CD4-positive, CD25-positive, alpha-beta regulatory T cell (primary cell): ENCODE data around the gene RABGAP1L. TPM values are rescaled to one million over a fixed set of nuclear protein-coding genes. Genes with fewer than 3 reads are reported as not detected.

Experiments
- ATAC-seq, 2 donors: fragments of 150-1000 bp; cut with Tn5 transposase; one replicate each; pipeline ENCODE4 v1.10.0; 2021; ENCODE audit warnings: low read depth in 2 of 2, moderate number of reproducible peaks in 2 of 2, moderate library complexity in 1 of 2
- DNase-seq, 3 donors: peaks; one replicate each; pipeline versions ENCODE4 v3.0.0 to v3.0.0-alpha.2; 2012 to 2022; ENCODE audit warnings: mixed read lengths in 1 of 3
- H3K27ac ChIP-seq: one replicate; pipeline ENCODE4 v1.7.0; 2013; ENCODE audit warnings: mild to moderate bottlenecking, low read length; ENCODE audit not compliant: insufficient read depth, poor library complexity, severe bottlenecking
- H3K27me3 ChIP-seq: one replicate; pipeline ENCODE4 v1.7.0; 2013; ENCODE audit warnings: low read length; ENCODE audit not compliant: control insufficient read depth, insufficient read depth
- H3K36me3 ChIP-seq: one replicate; pipeline ENCODE4 v1.7.0; 2013; ENCODE audit warnings: mild to moderate bottlenecking, low read length, moderate library complexity; ENCODE audit not compliant: control insufficient read depth, insufficient read depth
- H3K4me1 ChIP-seq: 2 replicates; pipeline ENCODE4 v1.7.0; 2013; ENCODE audit warnings: mild to moderate bottlenecking, low read length; ENCODE audit not compliant: insufficient read depth, control insufficient read depth, poor library complexity, severe bottlenecking
- H3K4me3 ChIP-seq: one replicate; pipeline ENCODE4 v1.7.0; 2013; ENCODE audit warnings: low read depth, mild to moderate bottlenecking, low read length, moderate library complexity
- H3K9me3 ChIP-seq, 2 experiments: 1 replicate in 1 of 2; 2 replicates in 1 of 2; pipeline ENCODE4 v1.7.0; 2013; ENCODE audit warnings: low read length in 2 of 2, mild to moderate bottlenecking in 1 of 2, moderate library complexity in 1 of 2; ENCODE audit not compliant: control insufficient read depth in 2 of 2
- H3K27ac Mint-ChIP-seq, 3 donors: one replicate each; pipeline ENCODE4 v1.8.0; 2020 to 2022; ENCODE audit warnings: mild to moderate bottlenecking in 3 of 3, mixed read lengths in 3 of 3, moderate library complexity in 2 of 3
- H3K27me3 Mint-ChIP-seq: one replicate; pipeline ENCODE4 v1.8.0; 2022; ENCODE audit warnings: mild to moderate bottlenecking, mixed read lengths
- H3K36me3 Mint-ChIP-seq: one replicate; pipeline ENCODE4 v1.8.0; 2020; ENCODE audit warnings: mixed read lengths
- H3K4me1 Mint-ChIP-seq, 4 donors: one replicate each; pipeline ENCODE4 v1.8.0; 2020 to 2022; ENCODE audit warnings: mixed read lengths in 4 of 4, mild to moderate bottlenecking in 1 of 4
- H3K4me3 Mint-ChIP-seq, 4 donors: one replicate each; pipeline ENCODE4 v1.8.0; 2020 to 2022; ENCODE audit warnings: mild to moderate bottlenecking in 4 of 4, mixed read lengths in 4 of 4, moderate library complexity in 3 of 4
- H3K9me3 Mint-ChIP-seq, 7 donors: one replicate each; pipeline ENCODE4 v1.8.0; 2020 to 2022; ENCODE audit warnings: mixed read lengths in 7 of 7, mild to moderate bottlenecking in 3 of 7, moderate library complexity in 2 of 7
- polyA plus RNA-seq, 4 donors: library from polyadenylated mRNA; unstranded; fragments of 300-500 nt; fragmentation: Illumina TruSeq; gene quantifications; one replicate each; pipeline ENCODE4 v1.2.3, GENCODE V29; 2021
- total RNA-seq: library from RNA; stranded (reverse); gene quantifications from one replicate; pipeline ENCODE4 v1.2.3, GENCODE V29; 2022

Gene RABGAP1L
- total and polyA plus RNA-seq, 5 donors from 2014 or later = 69.7 to 118 (median 84.9) TPM

DNA sequence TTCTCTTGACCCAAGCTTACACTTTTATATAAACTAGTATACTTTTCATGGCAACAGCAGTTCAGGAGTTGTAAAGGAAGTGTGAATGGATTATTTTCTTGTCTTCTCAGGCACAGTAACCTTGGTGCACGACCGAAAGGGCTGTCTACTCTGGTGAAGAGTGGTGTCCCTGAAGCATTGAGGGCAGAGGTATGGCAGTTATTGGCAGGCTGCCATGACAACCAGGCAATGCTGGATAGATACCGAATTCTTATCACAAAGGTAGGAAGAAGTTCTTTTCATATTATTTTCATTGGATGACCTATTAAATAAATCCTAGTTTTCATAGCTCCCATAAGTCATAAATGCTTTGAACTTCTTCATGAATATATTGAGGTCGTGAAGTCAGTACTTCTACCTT is 234.6 kb downstream of the RABGAP1L start:
- no peak for DNase-seq
- no peaks in the 10 kb centered on the region for H3K4me1 ChIP-seq
- peaks cover 50% of the 10 kb centered on the region for H3K36me3 Mint-ChIP-seq
- H3K9me3 Mint-ChIP-seq = peaks cover 0 to 10% (median 0%) of the 10 kb centered on the region in 7 donors
- no peak overlapping the region for H3K27ac ChIP-seq
- H3K9me3 ChIP-seq = no peaks in the 10 kb centered on the region
- no peak overlapping the region for H3K27ac Mint-ChIP-seq
- H3K4me3 Mint-ChIP-seq = no peak overlapping the region
- peaks cover 23% of the 10 kb centered on the region for H3K36me3 ChIP-seq
- H3K27me3 Mint-ChIP-seq = no peaks in the 10 kb centered on the region
- H3K4me1 Mint-ChIP-seq = peaks cover 0 to 10% (median 3%) of the 10 kb centered on the region in 4 donors
- ATAC-seq = no peak
- H3K27me3 ChIP-seq = no peaks in the 10 kb centered on the region
- no peak overlapping the region for H3K4me3 ChIP-seq

DNA sequence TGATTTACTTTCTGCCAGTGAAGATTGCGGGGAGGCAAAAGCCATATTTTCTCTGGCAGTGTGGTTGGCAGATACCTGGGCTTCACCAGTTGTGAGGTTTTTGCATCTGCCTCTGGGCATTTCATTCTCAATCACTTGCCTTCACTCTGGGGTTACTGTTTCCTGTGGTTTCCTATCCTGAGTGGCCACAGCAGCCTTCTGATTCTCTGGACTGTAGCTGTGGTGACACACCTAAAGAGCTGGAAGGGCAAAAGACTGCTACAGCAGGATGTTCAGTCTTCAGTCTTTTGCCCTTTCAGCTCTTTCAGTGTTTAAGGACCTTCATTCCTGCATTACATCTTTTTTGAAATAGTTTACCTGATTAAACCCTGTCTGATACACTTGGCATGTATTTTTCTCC is 237.9 kb downstream of the RABGAP1L start:
- Histone ChIP-seq H3K4me3 (no peak overlapping the region), H3K4me1 (no peaks in the 10 kb centered on the region), H3K27ac (no peak overlapping the region), H3K36me3 (peaks cover 27% of the 10 kb centered on the region), H3K27me3 (no peaks in the 10 kb centered on the region), H3K9me3 (no peaks in the 10 kb centered on the region)
- peak overlapping the region in 1 of 3 donors; percentile 26 for H3K27ac Mint-ChIP-seq
- no peak for DNase-seq
- H3K9me3 Mint-ChIP-seq = peaks cover 0 to 14% (median 0%) of the 10 kb centered on the region in 7 donors
- H3K36me3 Mint-ChIP-seq = peaks cover 59% of the 10 kb centered on the region
- no peaks in the 10 kb centered on the region for H3K27me3 Mint-ChIP-seq
- ATAC-seq = no peak
- no peak overlapping the region for H3K4me3 Mint-ChIP-seq
- H3K4me1 Mint-ChIP-seq = peaks cover 0 to 7% (median 2%) of the 10 kb centered on the region in 4 donors

DNA sequence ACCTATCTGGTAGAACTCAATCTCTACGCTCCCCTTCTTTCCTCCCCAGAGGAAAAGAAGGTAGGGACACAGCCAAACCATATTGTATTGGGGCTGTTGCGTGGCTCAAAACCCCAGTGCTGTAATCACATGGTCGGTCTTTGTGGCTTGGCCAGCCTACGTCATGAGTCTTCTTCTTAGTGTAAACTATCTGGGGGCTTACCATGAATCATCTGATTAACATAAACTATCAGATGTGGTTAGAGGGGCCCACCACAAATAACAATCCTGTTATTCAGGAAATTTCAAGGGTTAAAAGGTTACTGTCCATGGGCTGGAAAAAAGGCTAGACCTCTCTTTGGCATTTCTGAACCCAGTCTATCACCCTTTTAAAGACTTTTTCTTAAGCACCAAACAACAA is 238.9 kb downstream of the RABGAP1L start:
- no peaks in the 10 kb centered on the region for H3K9me3 ChIP-seq
- Mint-ChIP-seq H3K4me3 (no peak overlapping the region), H3K36me3 (peaks cover 57% of the 10 kb centered on the region), H3K27me3 (no peaks in the 10 kb centered on the region), H3K4me1 (peaks cover 0 to 7% (median 0%) of the 10 kb centered on the region in 4 donors), H3K9me3 (peaks cover 0 to 11% (median 0%) of the 10 kb centered on the region in 7 donors), H3K27ac (no peak overlapping the region)
- H3K4me1 ChIP-seq = no peaks in the 10 kb centered on the region
- H3K4me3 ChIP-seq = no peak overlapping the region
- DNase-seq (no peak), ATAC-seq (no peak)
- H3K27me3 ChIP-seq = no peaks in the 10 kb centered on the region
- H3K27ac ChIP-seq = no peak overlapping the region
- peaks cover 26% of the 10 kb centered on the region for H3K36me3 ChIP-seq

DNA sequence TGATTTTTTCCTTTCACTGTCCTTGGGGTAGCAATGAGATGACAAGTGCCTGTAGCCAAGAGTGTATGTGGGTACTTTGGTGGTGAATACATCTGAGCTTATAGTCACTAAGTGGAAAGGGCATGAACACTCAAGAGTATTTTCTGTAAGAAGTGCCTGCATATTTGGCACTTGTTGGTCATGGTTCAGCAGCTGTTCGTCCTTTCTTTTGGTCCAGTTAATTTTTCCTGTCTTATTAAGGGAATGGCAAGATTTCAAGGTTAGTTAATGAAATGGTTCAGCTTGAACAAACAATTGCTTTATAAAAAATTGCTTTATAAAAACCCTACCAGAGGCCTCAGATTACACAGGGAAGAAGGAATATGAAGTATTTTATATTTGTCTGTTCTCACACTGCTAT is 239.9 kb downstream of the RABGAP1L start:
- H3K4me3 Mint-ChIP-seq = no peak overlapping the region
- H3K27ac Mint-ChIP-seq = no peak overlapping the region
- H3K36me3 ChIP-seq = peaks cover 20% of the 10 kb centered on the region
- H3K27me3 Mint-ChIP-seq = no peaks in the 10 kb centered on the region
- no peaks in the 10 kb centered on the region for H3K9me3 ChIP-seq
- peaks cover 50% of the 10 kb centered on the region for H3K36me3 Mint-ChIP-seq
- H3K4me1 ChIP-seq = no peaks in the 10 kb centered on the region
- no peak overlapping the region for H3K27ac ChIP-seq
- no peaks in the 10 kb centered on the region for H3K27me3 ChIP-seq
- H3K9me3 Mint-ChIP-seq = peaks cover 0 to 6% (median 0%) of the 10 kb centered on the region in 7 donors
- H3K4me1 Mint-ChIP-seq = peaks cover 0 to 7% (median 3%) of the 10 kb centered on the region in 4 donors
- DNase-seq = no peak
- no peak overlapping the region for H3K4me3 ChIP-seq
- ATAC-seq = no peak

DNA sequence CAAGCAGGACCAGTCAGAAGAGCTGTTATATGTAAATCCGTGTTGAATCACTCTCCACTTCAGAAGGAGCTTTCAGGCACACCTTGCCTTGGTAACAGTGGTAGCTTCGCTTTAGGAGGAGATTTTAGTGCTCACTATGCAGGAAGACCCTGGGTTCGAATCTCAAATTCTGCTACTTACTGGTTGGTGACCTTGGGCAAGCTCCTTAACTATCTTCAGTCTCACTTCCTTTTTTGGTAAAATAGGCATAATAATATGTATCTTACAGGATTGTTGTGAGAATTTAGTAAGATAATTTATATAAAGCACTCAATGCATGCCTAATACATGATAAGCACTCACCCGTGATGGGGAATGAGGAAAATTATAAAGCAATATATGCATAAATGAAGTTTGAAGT is 241.8 kb downstream of the RABGAP1L start:
- H3K9me3 Mint-ChIP-seq = peaks cover 0 to 6% (median 0%) of the 10 kb centered on the region in 7 donors
- no peak overlapping the region for H3K4me3 ChIP-seq
- no peaks in the 10 kb centered on the region for H3K4me1 ChIP-seq
- no peaks in the 10 kb centered on the region for H3K27me3 ChIP-seq
- no peak overlapping the region for H3K27ac Mint-ChIP-seq
- H3K4me1 Mint-ChIP-seq = peaks cover 4 to 9% (median 5%) of the 10 kb centered on the region in 4 donors
- peak overlapping the region in 1 of 4 donors; percentile 78 for H3K4me3 Mint-ChIP-seq
- peaks cover 43% of the 10 kb centered on the region for H3K36me3 Mint-ChIP-seq
- no peak for DNase-seq
- H3K36me3 ChIP-seq = peaks cover 18% of the 10 kb centered on the region
- ATAC-seq = no peak
- H3K9me3 ChIP-seq = no peaks in the 10 kb centered on the region
- H3K27ac ChIP-seq = no peak overlapping the region
- no peaks in the 10 kb centered on the region for H3K27me3 Mint-ChIP-seq

DNA sequence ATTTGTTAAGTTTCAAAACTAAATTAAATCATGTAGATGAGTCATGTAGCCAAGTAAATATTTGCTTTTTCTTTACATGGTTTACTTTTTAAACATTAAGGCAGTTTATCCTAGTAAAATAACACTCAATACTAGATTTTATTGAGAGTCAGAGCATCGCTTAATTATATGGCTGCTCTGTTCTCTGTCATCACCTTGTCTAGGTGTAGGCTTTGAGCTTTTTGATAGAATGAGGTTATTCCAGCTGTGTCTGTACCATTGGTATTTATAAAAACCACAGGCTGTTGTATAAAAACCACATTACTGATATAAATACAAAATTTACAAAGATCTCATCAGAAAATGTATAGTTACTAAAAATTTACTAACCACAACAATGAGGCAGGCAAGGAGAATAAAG is 245.9 kb downstream of the RABGAP1L start:
- Mint-ChIP-seq H3K27ac (no peak overlapping the region), H3K27me3 (no peaks in the 10 kb centered on the region), H3K36me3 (peaks cover 34% of the 10 kb centered on the region), H3K9me3 (peaks cover 0 to 10% (median 3%) of the 10 kb centered on the region in 7 donors), H3K4me1 (peaks cover 3 to 19% (median 10%) of the 10 kb centered on the region in 4 donors), H3K4me3 (no peak overlapping the region)
- no peaks in the 10 kb centered on the region for H3K36me3 ChIP-seq
- no peak overlapping the region for H3K4me3 ChIP-seq
- ATAC-seq (no peak), DNase-seq (no peak)
- no peaks in the 10 kb centered on the region for H3K27me3 ChIP-seq
- H3K9me3 ChIP-seq = no peaks in the 10 kb centered on the region
- H3K27ac ChIP-seq = no peak overlapping the region
- no peaks in the 10 kb centered on the region for H3K4me1 ChIP-seq

DNA sequence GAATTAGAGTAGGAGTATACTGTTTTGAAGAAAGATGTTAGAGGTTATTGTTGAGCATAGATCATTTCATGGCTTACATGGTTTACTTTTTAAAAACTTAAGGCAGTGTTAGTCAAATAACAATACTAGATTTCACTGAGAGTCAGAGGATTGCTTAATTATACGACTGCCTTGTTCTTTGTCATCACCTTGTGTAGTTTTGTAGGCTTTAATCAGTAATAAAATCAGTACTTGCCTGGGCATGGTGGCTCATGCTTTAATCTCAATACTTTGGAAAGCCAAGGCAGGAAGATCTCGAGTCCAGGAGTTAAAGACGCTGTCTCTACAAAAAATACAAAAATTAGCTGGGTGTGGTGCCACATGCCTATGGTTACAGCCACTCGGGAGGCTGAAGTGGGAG is 247.1 kb downstream of the RABGAP1L start:
- no peak overlapping the region for H3K27ac Mint-ChIP-seq
- Histone ChIP-seq H3K36me3 (no peaks in the 10 kb centered on the region), H3K9me3 (no peaks in the 10 kb centered on the region), H3K4me1 (no peaks in the 10 kb centered on the region), H3K27ac (no peak overlapping the region), H3K27me3 (no peaks in the 10 kb centered on the region), H3K4me3 (no peak overlapping the region)
- H3K9me3 Mint-ChIP-seq = peaks cover 0 to 10% (median 3%) of the 10 kb centered on the region in 7 donors
- peaks cover 27% of the 10 kb centered on the region for H3K36me3 Mint-ChIP-seq
- DNase-seq = no peak
- no peak overlapping the region for H3K4me3 Mint-ChIP-seq
- peaks cover 13 to 19% (median 16%) of the 10 kb centered on the region in 4 donors for H3K4me1 Mint-ChIP-seq
- no peaks in the 10 kb centered on the region for H3K27me3 Mint-ChIP-seq
- ATAC-seq = no peak

DNA sequence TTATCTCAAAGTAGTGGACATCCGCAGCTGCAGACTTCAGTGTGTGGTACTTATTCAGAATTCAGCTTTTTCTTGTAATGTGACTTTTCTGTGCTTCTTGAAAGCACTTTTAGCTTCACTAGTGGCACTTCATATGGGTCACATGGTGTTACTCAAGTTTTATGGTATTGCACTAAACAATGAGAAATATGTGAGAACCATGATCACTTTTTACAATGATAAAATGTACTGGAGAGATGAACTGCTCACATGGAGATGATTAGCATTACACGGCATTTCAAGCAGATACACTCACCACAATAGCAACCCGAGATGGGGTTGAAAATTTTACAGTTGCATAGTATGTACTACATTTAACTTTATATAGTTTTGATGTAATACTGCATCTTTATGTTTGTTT is 248.3 kb downstream of the RABGAP1L start:
- Histone ChIP-seq H3K4me1 (no peaks in the 10 kb centered on the region), H3K27me3 (no peaks in the 10 kb centered on the region), H3K27ac (no peak overlapping the region), H3K4me3 (no peak overlapping the region), H3K36me3 (no peaks in the 10 kb centered on the region), H3K9me3 (no peaks in the 10 kb centered on the region)
- DNase-seq (no peak), ATAC-seq (no peak)
- Mint-ChIP-seq H3K36me3 (peaks cover 26% of the 10 kb centered on the region), H3K27me3 (no peaks in the 10 kb centered on the region), H3K27ac (no peak overlapping the region), H3K9me3 (peaks cover 2 to 20% (median 5%) of the 10 kb centered on the region in 7 donors), H3K4me1 (peaks cover 20 to 30% (median 24%) of the 10 kb centered on the region in 4 donors), H3K4me3 (no peak overlapping the region)
